Vagina (tissue), 2 donors: ENCODE results near the gene CACNB2. TPM values are rescaled to one million over a fixed set of nuclear protein-coding genes. Genes with fewer than 3 reads are reported as not detected.

Experiments used
- DNase-seq, 2 donors: peaks; one replicate each; pipeline ENCODE4 v3.0.0-alpha.2; 2017; ENCODE audit errors: extremely low spot score in 2 of 2
- H3K27ac ChIP-seq: fragments of 200-600 bp; sonication (generic); one replicate; pipeline ENCODE4 v1.5.1; 2019
- H3K27me3 ChIP-seq: fragments of 200-600 bp; sonication (generic); one replicate; pipeline ENCODE4 v1.5.1; 2019
- H3K36me3 ChIP-seq, 2 donors: fragments of 200-600 bp; sonication (generic); one replicate each; pipeline ENCODE4 v1.5.1; 2017 to 2019
- H3K4me1 ChIP-seq: fragments of 200-600 bp; sonication (generic); one replicate; pipeline ENCODE4 v1.5.1; 2019
- H3K4me3 ChIP-seq, 2 donors: fragments of 200-600 bp; sonication (generic); 1 replicate in 1 of 2; 2 replicates in 1 of 2; pipeline ENCODE4 v1.5.1; 2016 to 2019
- H3K9me3 ChIP-seq: fragments of 200-600 bp; sonication (generic); one replicate; pipeline ENCODE4 v1.5.1; 2019
- POLR2A ChIP-seq, 2 donors: fragments of 450-650 bp; IDR thresholded peaks; one replicate each; pipeline ENCODE4 v1.6.1; 2017; ENCODE audit warnings: antibody characterized with exemption in 2 of 2, mild to moderate bottlenecking in 2 of 2, moderate library complexity in 2 of 2
- POLR2AphosphoS5 ChIP-seq, 2 donors: sonication (generic); formaldehyde crosslinking; IDR thresholded peaks; one replicate each; pipeline ENCODE4 v1.9.0; 2017; ENCODE audit warnings: antibody characterized with exemption in 2 of 2, mild to moderate bottlenecking in 2 of 2, low read depth in 1 of 2; ENCODE audit not compliant: insufficient read depth in 1 of 2
- intact Hi-C: fragments of 100-400 bp; cut with DNase I; formaldehyde crosslinking; loops from one replicate; pipeline ENCODE4 v1.15.1; 2023
- total RNA-seq: library from RNA; depleted of rRNA; stranded (reverse); fragments of >200 nt; gene quantifications from one replicate; pipeline ENCODE4 v1.2.3, GENCODE V29; 2016
- TF ChIP-seq, protein P1 (sequence below), 3 experiments: fragments of 450-650 bp in 2 of 3; fragments of 200-600 bp in 1 of 3; sonication (generic) in 1 of 3; IDR thresholded peaks; one replicate each; pipeline ENCODE4 v1.5.1; 2017 to 2019; ENCODE audit warnings: antibody characterized with exemption in 3 of 3, mild to moderate bottlenecking in 2 of 3, moderate library complexity in 2 of 3

CACNB2 gene
- total RNA-seq, 1 donor from 2014 or later = 12.8 TPM

DNA sequence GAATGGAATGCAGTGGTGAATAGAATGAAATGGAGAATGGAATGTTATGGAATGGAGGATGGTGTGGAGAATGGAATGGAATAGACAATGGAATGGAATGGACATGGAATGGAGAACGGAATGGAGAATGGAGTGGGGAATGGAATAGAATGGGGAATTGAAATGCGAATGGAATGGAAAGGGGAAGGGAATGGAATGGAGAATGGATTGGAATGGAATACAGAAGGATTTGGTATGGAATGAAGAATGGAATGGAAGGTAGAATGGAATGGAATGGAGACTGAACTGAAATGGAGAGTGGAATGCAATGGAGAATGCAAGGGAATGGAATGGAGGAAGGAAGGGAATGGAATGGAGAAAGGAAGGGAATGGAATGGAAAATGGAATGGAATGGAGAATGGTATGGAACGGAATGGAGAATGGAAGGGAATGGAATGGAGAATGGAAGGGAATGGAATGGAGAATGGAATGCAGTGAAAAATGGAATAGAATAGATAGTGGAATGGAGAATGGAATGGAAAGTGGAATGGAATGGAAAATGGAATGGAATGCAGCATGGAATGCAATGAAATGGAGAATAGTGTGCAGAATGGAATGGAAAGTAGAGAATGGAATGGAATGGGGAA, 416.4 kb downstream of the CACNB2 start:
- TF ChIP-seq, protein P1, sequence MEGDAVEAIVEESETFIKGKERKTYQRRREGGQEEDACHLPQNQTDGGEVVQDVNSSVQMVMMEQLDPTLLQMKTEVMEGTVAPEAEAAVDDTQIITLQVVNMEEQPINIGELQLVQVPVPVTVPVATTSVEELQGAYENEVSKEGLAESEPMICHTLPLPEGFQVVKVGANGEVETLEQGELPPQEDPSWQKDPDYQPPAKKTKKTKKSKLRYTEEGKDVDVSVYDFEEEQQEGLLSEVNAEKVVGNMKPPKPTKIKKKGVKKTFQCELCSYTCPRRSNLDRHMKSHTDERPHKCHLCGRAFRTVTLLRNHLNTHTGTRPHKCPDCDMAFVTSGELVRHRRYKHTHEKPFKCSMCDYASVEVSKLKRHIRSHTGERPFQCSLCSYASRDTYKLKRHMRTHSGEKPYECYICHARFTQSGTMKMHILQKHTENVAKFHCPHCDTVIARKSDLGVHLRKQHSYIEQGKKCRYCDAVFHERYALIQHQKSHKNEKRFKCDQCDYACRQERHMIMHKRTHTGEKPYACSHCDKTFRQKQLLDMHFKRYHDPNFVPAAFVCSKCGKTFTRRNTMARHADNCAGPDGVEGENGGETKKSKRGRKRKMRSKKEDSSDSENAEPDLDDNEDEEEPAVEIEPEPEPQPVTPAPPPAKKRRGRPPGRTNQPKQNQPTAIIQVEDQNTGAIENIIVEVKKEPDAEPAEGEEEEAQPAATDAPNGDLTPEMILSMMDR (IDR thresholded peaks at IDR 0.05) = no peak
- no peak for TF ChIP-seq POLR2AphosphoS5 (IDR thresholded peaks at IDR 0.05; ENCODE audit: insufficient read depth in 1 of 2, low read depth in 1 of 2)
- no peak for TF ChIP-seq POLR2A (IDR thresholded peaks at IDR 0.05)
- Histone ChIP-seq H3K27ac (no peak overlapping the region), H3K27me3 (no peaks in the 10 kb centered on the region), H3K9me3 (no peaks in the 10 kb centered on the region), H3K4me1 (no peaks in the 10 kb centered on the region), H3K36me3 (peaks cover 0 to 14% of the 10 kb centered on the region in 2 donors), H3K4me3 (no peak overlapping the region)
- intact Hi-C loops = no loop called here
- DNase-seq = no peak

DNA sequence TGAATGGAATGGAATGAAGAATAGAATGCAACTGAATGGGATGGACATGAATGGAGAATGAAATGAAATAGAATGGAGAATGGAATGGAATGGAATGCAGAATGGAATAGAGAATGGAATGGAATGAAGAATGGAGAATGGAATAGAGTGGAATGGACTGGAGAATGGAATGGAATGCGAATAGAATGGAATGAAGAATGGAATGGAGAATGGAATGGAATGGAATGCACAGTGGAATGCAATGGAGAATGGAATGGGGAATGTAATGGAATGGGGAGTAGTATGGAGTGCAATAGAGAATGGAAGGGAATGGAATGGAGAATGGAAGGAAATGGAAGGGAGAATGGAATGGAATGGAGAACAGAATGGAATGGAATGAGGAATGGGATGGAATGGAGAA, 417.7 kb downstream of the CACNB2 start:
- intact Hi-C loops = no loop called here
- DNase-seq = no peak
- Histone ChIP-seq H3K4me1 (no peaks in the 10 kb centered on the region), H3K36me3 (peaks cover 0 to 14% of the 10 kb centered on the region in 2 donors), H3K27ac (no peak overlapping the region), H3K4me3 (no peak overlapping the region), H3K9me3 (no peaks in the 10 kb centered on the region), H3K27me3 (no peaks in the 10 kb centered on the region)
- TF ChIP-seq, protein P1 (IDR thresholded peaks at IDR 0.05) = no peak
- TF ChIP-seq POLR2A (IDR thresholded peaks at IDR 0.05) (no peak), POLR2AphosphoS5 (IDR thresholded peaks at IDR 0.05; ENCODE audit: insufficient read depth in 1 of 2, low read depth in 1 of 2) (no peak)

DNA sequence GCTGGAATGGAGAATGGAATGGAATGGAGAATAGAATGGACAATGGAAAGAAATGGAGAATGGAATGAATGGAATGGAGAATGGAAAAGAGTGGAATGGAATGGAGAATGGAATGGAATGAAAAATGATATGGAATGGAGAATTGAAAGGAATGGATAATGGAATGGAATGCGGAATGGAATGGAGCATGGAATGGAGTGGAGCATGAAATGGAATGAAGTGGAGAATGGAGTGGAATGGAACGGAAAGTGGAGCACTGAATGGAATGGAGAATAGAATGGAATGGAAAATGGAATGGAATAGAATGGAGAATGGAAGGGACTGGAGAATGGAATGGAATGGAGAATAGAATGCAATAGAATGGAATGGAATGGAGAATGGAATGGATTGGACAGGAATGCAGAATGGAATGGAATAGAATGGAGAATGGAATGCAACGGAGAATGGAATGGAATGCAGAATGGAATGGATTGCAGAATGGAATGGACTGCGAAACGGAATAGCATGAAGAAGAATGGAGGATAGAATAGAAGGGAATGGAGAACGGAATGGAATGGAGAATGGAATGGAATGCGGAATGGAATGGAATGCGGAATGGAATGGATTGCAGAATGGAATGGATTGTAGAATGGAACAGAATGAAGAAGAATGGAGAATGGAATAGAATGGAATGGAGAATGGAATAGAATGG, 421.8 kb downstream of the CACNB2 start:
- TF ChIP-seq POLR2A (IDR thresholded peaks at IDR 0.05) (no peak), POLR2AphosphoS5 (IDR thresholded peaks at IDR 0.05; ENCODE audit: insufficient read depth in 1 of 2, low read depth in 1 of 2) (no peak)
- TF ChIP-seq, protein P1 (IDR thresholded peaks at IDR 0.05) = no peak
- H3K27me3 ChIP-seq = no peaks in the 10 kb centered on the region
- no peaks in the 10 kb centered on the region for H3K4me1 ChIP-seq
- H3K4me3 ChIP-seq = no peak overlapping the region
- no peak overlapping the region for H3K27ac ChIP-seq
- H3K9me3 ChIP-seq = no peaks in the 10 kb centered on the region
- H3K36me3 ChIP-seq = peaks cover 0 to 14% of the 10 kb centered on the region in 2 donors
- no peak for DNase-seq
- intact Hi-C loops = no loop called here

DNA sequence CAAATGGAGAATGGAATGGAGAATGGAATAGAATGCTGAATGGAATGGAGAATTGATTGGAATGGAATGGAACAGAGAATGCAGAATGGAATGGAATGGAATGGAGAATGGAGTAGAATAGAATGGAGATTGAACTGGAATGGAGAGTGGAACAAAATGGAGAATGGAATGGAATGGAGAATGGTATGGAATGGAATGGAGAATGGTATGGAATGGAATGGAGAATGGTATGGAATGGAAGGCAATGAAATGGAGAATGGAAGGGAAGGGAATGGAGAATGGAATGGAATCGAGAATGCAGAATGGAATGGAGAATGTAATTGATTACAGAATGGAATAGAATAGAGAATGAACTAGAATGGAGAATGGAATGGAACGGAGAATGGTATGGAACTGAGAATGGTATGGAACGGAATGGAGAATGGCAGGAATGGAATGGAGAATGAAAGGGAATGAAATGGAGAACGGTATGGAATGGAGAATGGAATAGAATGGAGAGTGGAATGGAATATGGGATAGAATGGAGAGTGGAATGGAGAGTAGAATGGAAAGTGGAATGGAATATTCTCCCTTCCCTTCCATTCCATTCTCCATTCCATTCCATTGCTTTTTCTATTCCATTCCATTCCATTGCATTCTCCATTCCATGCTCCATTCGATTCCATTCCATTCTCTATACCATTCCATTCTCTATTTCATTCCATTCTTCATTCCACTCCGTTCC, 422.9 kb downstream of the CACNB2 start:
- Histone ChIP-seq H3K27me3 (no peaks in the 10 kb centered on the region), H3K27ac (no peak overlapping the region), H3K4me1 (no peaks in the 10 kb centered on the region), H3K9me3 (no peaks in the 10 kb centered on the region), H3K36me3 (peaks cover 0 to 14% of the 10 kb centered on the region in 2 donors), H3K4me3 (no peak overlapping the region)
- intact Hi-C loops = no loop called here
- DNase-seq = no peak
- TF ChIP-seq, protein P1 (IDR thresholded peaks at IDR 0.05) = no peak
- TF ChIP-seq POLR2A (IDR thresholded peaks at IDR 0.05) (no peak), POLR2AphosphoS5 (IDR thresholded peaks at IDR 0.05; ENCODE audit: insufficient read depth in 1 of 2, low read depth in 1 of 2) (no peak)
